HFFc6 (cell line): ENCODE measurements around the gene FMN2. TPM values are rescaled to one million over a fixed set of nuclear protein-coding genes. Genes with fewer than 3 reads are reported as not detected.

Source experiments
- DNase-seq: peaks from one replicate; pipeline ENCODE4 v3.0.0-alpha.2; 2018
- H3K27ac Mint-ChIP-seq: 2 replicates; pipeline ENCODE4 v1.8.0; 2020; ENCODE audit warnings: mild to moderate bottlenecking, mixed read lengths
- H3K27me3 Mint-ChIP-seq: 2 replicates; pipeline ENCODE4 v1.8.0; 2021; ENCODE audit warnings: mild to moderate bottlenecking, moderate library complexity, mixed read lengths; ENCODE audit not compliant: insufficient read depth
- H3K36me3 Mint-ChIP-seq: 2 replicates; pipeline ENCODE4 v1.8.0; 2021; ENCODE audit warnings: low read depth, mixed read lengths
- H3K4me1 Mint-ChIP-seq: 2 replicates; pipeline ENCODE4 v1.8.0; 2020; ENCODE audit warnings: low read depth, mixed read lengths
- H3K4me3 Mint-ChIP-seq: 2 replicates; pipeline ENCODE4 v1.8.0; 2020; ENCODE audit warnings: mild to moderate bottlenecking, moderate library complexity, mixed read lengths
- H3K9me3 Mint-ChIP-seq: 2 replicates; pipeline ENCODE4 v1.8.0; 2020; ENCODE audit warnings: mild to moderate bottlenecking, mixed read lengths
- CTCF ChIP-seq: fragments of 200-600 bp; sonication (generic); IDR thresholded peaks from 2 replicates; pipeline ENCODE4 v1.5.0; 2021; ENCODE audit warnings: antibody characterized with exemption, mild to moderate bottlenecking
- total RNA-seq, 6 experiments: library from RNA; stranded (reverse); fragmentation: NEBNext Ultra II Directional; extraction: Animal tissue kit (Norgen Biotek cat#: 25700); gene quantifications; 2 replicates in 1 of 6; 3 replicates in 5 of 6; pipeline ENCODE4 v1.2.3, GENCODE V29; 2021

FMN2 gene
- total RNA-seq, 6 experiments from 2014 or later, result 82.6 to 115 (median 96.4) TPM

- no peak for DNase-seq
- Mint-ChIP-seq H3K27ac (peak overlapping the region; percentile 89), H3K4me3 (no peak overlapping the region), H3K4me1 (peaks cover 96% of the 10 kb centered on the region), H3K36me3 (peaks cover 95% of the 10 kb centered on the region), H3K27me3 (peaks cover 4% of the 10 kb centered on the region), H3K9me3 (no peaks in the 10 kb centered on the region; the same call in 1 of the 2 replicates)
- TF ChIP-seq CTCF, result no peak
These were observed 196.0 kb downstream of the FMN2 start for GRCh38 chr1:240287722-240288121.

- Mint-ChIP-seq H3K4me3 (no peak overlapping the region), H3K36me3 (peaks cover 73% of the 10 kb centered on the region), H3K4me1 (peaks cover 78% of the 10 kb centered on the region), H3K27ac (peak overlapping the region; percentile 50; the same call in 1 of the 2 replicates), H3K27me3 (peaks cover 14% of the 10 kb centered on the region), H3K9me3 (peaks cover 4% of the 10 kb centered on the region; the same call in 1 of the 2 replicates)
- no peak for DNase-seq
- TF ChIP-seq CTCF, result no peak
These were observed 202.0 kb downstream of the FMN2 start for GRCh38 chr1:240293706-240294105.

GRCh38 chr1:240294566-240294965 lies 202.9 kb downstream of the FMN2 start:
- Mint-ChIP-seq H3K9me3 (peaks cover 4% of the 10 kb centered on the region; the same call in 1 of the 2 replicates), H3K4me1 (peaks cover 75% of the 10 kb centered on the region), H3K27ac (peak overlapping the region; percentile 5; the same call in 1 of the 2 replicates), H3K4me3 (no peak overlapping the region), H3K27me3 (peaks cover 16% of the 10 kb centered on the region), H3K36me3 (peaks cover 70% of the 10 kb centered on the region)
- no peak for DNase-seq
- no peak; the same call in 1 of the 2 replicates for TF ChIP-seq CTCF

GRCh38 chr1:240295811-240296210 lies 204.1 kb downstream of the FMN2 start:
- 0 out of 2 replicates have a peak, but pooled peaks have one; percentile 9 for TF ChIP-seq CTCF
- peaks cover 20% of the 10 kb centered on the region for H3K27me3 Mint-ChIP-seq
- peaks cover 75% of the 10 kb centered on the region for H3K4me1 Mint-ChIP-seq
- H3K4me3 Mint-ChIP-seq, result no peak overlapping the region
- H3K9me3 Mint-ChIP-seq, result peaks cover 4% of the 10 kb centered on the region; the same call in 1 of the 2 replicates
- no peak for DNase-seq
- H3K27ac Mint-ChIP-seq, result peak overlapping the region; percentile 40
- H3K36me3 Mint-ChIP-seq, result peaks cover 73% of the 10 kb centered on the region

GRCh38 chr1:240304466-240304865 lies 212.8 kb downstream of the FMN2 start:
- peaks cover 92% of the 10 kb centered on the region for H3K4me1 Mint-ChIP-seq
- no peak overlapping the region; the same call in 1 of the 2 replicates for H3K4me3 Mint-ChIP-seq
- peaks cover 13% of the 10 kb centered on the region for H3K27me3 Mint-ChIP-seq
- DNase-seq, result no peak
- no peak for TF ChIP-seq CTCF
- peak overlapping the region; percentile 33; the same call in 1 of the 2 replicates for H3K27ac Mint-ChIP-seq
- H3K9me3 Mint-ChIP-seq, result peaks cover 8% of the 10 kb centered on the region
- H3K36me3 Mint-ChIP-seq, result peaks cover 81% of the 10 kb centered on the region
